ENCODE results near the gene TMPRSS2.

Gene TMPRSS2

GRCh38 chr21:41479686-41480085, 28.3 kb downstream of the TMPRSS2 start:
- DNase-seq = no peak

GRCh38 chr21:41478319-41479177, 29.4 kb downstream of the TMPRSS2 start:
- no peak for DNase-seq

- no peak for DNase-seq
These were observed 30.2 kb downstream of the TMPRSS2 start for GRCh38 chr21:41477641-41478318.

GRCh38 chr21:41475714-41476420, 32.1 kb downstream of the TMPRSS2 start:
- DNase-seq = no peak

GRCh38 chr21:41472753-41473548, 35.0 kb downstream of the TMPRSS2 start:
- no peak for DNase-seq

- DNase-seq = no peak
These were observed 37.9 kb downstream of the TMPRSS2 start for GRCh38 chr21:41470054-41470453.

GRCh38 chr21:41466024-41466820, 41.7 kb downstream of the TMPRSS2 start:
- no peak for DNase-seq

- DNase-seq = no peak
These were observed 42.7 kb downstream of the TMPRSS2 start for GRCh38 chr21:41465176-41465781.

- DNase-seq = no peak
These were observed 47.1 kb downstream of the TMPRSS2 start for GRCh38 chr21:41460578-41461527.

DNA sequence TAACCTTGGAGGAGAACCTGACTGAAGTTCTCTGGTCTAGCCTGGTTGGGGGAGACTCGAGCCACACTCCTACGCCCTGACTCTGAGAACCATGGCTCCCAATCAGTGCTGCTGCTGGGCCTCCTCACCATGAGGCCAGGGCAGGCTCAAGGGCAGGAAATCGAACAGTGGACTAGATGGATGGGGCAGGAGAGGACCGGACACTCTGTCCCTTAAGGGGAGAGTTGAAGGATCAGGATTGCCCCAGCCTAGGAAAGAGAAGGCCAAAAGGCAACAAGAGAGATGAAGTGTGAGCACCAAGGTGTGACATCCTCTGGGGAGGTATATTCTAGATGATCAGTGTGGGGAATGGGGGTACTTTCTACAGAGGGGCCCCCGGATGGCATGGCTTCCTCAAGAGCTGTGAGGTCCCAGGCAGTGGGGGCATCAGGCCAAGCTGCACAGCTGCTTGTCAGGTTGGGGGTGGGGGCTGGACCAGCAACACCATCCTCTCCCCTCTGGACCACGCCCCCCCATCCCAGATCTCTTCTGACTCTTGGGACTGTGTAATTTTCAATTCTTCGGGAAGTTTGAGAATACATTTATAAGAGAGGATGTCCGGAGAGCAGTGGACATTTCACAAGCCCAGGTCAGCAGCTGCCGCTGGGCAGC, 47.9 kb downstream of the TMPRSS2 start:
- DNase-seq = no peak

DNA sequence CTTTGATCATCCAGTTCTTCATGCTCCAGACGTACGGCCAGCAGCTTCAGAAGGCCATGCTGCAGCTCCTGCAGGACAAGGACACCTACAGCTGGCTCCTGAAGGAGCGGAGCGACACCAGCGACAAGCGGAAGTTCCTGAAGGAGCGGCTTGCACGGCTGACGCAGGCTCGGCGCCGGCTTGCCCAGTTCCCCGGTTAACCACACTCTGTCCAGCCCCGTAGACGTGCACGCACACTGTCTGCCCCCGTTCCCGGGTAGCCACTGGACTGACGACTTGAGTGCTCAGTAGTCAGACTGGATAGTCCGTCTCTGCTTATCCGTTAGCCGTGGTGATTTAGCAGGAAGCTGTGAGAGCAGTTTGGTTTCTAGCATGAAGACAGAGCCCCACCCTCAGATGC, 49.4 kb downstream of the TMPRSS2 start:
- no peak for DNase-seq

GRCh38 chr21:41458121-41458520, 49.8 kb downstream of the TMPRSS2 start:
- DNase-seq = no peak

DNA sequence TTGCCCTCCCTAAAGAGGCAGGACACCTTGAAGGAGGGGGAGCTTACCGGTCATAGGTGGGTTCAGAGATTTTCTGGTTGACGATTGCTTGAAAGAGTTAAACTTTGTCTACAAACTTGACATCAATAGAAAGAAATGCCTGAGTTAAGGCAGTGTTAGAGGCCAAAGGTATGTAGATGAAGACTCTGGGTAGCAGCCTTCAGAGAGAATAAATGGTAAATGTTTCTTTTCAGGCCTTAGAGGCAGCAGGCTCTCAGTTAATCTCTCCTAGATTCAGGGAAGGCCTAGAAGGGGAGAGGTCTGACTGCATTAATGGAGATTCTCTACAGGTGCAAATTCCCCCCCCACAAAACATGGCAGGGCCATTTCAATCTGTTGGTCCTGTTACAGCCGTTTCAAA, 54.2 kb downstream of the TMPRSS2 start:
- no peak for DNase-seq

- no peak for DNase-seq
These were observed 54.8 kb downstream of the TMPRSS2 start for GRCh38 chr21:41453198-41453597.

- no peak for DNase-seq
These were observed 55.9 kb downstream of the TMPRSS2 start for GRCh38 chr21:41451753-41452676.

GRCh38 chr21:41449613-41450012, 58.3 kb downstream of the TMPRSS2 start:
- DNase-seq = no peak

DNA sequence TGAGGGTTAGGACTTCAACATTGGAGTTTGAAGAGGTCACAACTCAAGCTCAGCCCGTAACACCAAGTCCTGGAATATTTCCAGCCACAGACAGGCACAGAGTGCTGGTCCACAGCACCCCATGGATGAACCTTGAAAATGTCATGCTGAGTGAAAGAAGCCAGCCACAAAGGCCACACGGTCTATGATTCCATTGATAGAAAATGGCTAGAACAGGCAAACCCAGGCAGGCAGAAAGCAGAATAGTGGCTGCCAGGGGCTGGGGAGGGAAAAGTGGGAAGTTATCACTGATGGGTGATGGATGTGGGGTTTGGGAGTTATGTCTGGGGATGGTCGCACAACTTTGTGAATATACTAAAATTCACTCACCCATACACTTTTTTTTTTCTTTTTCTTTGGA, 60.6 kb downstream of the TMPRSS2 start:
- DNase-seq = no peak

DNA sequence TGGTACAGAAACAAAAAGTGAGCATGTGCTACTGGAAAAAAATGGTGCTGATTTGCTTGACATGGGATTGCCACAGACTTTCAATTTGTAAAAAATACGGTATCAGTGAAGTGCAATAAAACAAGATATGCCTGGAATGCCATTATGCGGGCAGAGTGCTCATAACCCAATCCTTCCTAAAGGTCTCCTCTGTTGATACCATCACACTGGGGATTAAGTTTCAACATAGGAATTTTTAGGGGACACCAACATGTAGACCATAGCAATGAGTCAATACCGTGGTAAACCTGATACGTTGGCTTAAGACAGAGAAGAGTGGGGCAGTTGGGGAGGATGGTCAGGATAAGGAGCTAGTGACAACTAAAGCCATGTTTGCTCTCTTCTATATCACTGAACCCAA, 61.4 kb downstream of the TMPRSS2 start:
- DNase-seq = no peak

DNA sequence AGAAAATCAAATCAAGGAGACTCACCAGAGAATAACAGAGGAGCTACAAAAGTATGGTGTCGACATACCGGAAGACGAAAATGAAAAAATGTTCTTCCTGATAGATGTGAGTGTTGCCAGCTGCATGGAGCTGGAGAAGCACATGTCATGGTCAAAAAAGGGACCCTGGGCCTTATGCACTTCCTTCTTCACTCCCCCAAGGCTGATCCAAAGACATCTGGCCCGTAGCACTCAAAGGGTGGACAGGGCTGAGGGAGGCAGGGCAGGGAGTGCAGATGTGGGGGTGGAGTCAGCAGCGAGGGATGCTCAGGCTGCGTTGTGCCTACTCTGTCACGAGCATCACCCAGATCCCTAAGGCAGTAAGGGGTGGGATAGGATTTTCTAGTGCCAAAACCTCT, 62.5 kb downstream of the TMPRSS2 start:
- no peak for DNase-seq

Measured in cortex of kidney (tissue), 1 donor.